ENCODE results near the gene ABCG5. TPM values are rescaled to one million over a fixed set of nuclear protein-coding genes. Genes with fewer than 3 reads are reported as not detected.

ABCG5 gene
- total and polyA plus RNA-seq, 2 experiments from 2014 or later = 0.08 TPM; not detected in 1

- ATAC-seq = no peak
- no peak for DNase-seq (ENCODE audit: low spot score)
These were observed 74.4 kb downstream of the ABCG5 start for GRCh38 chr2:43764086-43764705.

More at GRCh38 chr2:43764086-43764705, 74.4 kb downstream of the ABCG5 start:
- H3K4me3 Mint-ChIP-seq = no peak overlapping the region
- Histone ChIP-seq H4K20me1 (replicated peaks; ENCODE audit: insufficient read depth) (no peaks in the 10 kb centered on the region), H3K79me2 (replicated peaks; ENCODE audit: insufficient read depth) (no peaks in the 10 kb centered on the region), H3K4me2 (no peak overlapping the region), H3F3A (replicated peaks; ENCODE audit: low read depth) (no peaks in the 10 kb centered on the region), H3K4me3 (no peak overlapping the region), H3K9me2 (ENCODE audit: insufficient read depth) (no peaks in the 10 kb centered on the region), H2AFZ (no peak overlapping the region), H3K36me3 (ENCODE audit: insufficient read depth) (no peaks in the 10 kb centered on the region), H3K27me3 (ENCODE audit: insufficient read depth) (no peaks in the 10 kb centered on the region), H3K27ac (ENCODE audit: low read depth) (no peak overlapping the region), H3K4me1 (ENCODE audit: insufficient read depth) (no peaks in the 10 kb centered on the region)
- H3K9me3 Mint-ChIP-seq = no peaks in the 10 kb centered on the region
- H3K27ac Mint-ChIP-seq = no peak overlapping the region
- H3K4me1 Mint-ChIP-seq = peaks cover 4% of the 10 kb centered on the region; the same call in 2 of the 3 replicates
- no peaks in the 10 kb centered on the region for H3K36me3 Mint-ChIP-seq (ENCODE audit: low read depth)
- no peak for TF ChIP-seq JUNB (IDR thresholded peaks at IDR 0.05; ENCODE audit: unreplicated experiment)
- no peak for TF ChIP-seq STAT1 (IDR thresholded peaks at IDR 0.05; ENCODE audit: unreplicated experiment)
- no peak for TF ChIP-seq CREB1 (CRISPR knock-in tag; IDR thresholded peaks at IDR 0.05; ENCODE audit: low read depth)
- TF ChIP-seq EZH2 (IDR thresholded peaks at IDR 0.05; ENCODE audit: low read depth, unreplicated experiment) = no peak
- no peak for TF ChIP-seq ETS1 (IDR thresholded peaks at IDR 0.05)
- TF ChIP-seq CTCF (conservative IDR thresholded peaks at IDR 0.05; ENCODE audit: low read depth in 2 of 2) = no peak
- no peak for TF ChIP-seq ZNF462 (CRISPR knock-in tag; IDR thresholded peaks at IDR 0.05)
- no peak for TF ChIP-seq ZNF114 (CRISPR knock-in tag; IDR thresholded peaks at IDR 0.05)
- TF ChIP-seq NANOG (IDR thresholded peaks at IDR 0.05; ENCODE audit: borderline replicate concordance) = no peak
- no peak for TF ChIP-seq POLR2AphosphoS5 (IDR thresholded peaks at IDR 0.05; ENCODE audit: low read depth)
- TF ChIP-seq REST (IDR thresholded peaks at IDR 0.05; ENCODE audit: unreplicated experiment) = no peak
- TF ChIP-seq EZH2phosphoT487 (IDR thresholded peaks at IDR 0.05; ENCODE audit: unreplicated experiment) = no peak
- no peak for TF ChIP-seq ZNF331 (CRISPR knock-in tag; IDR thresholded peaks at IDR 0.05; ENCODE audit: low read depth)
- no peaks in the 10 kb centered on the region for H3K27me3 Mint-ChIP-seq (ENCODE audit: insufficient read depth, low read depth, poor library complexity)
